ENCODE measurements around the gene TRAM1L1.

- TF ChIP-seq CTCF (conservative IDR thresholded peaks at IDR 0.05 in 1 of 2, IDR thresholded peaks at IDR 0.05 in 1 of 2; ENCODE audit: extremely low read depth in 1 of 2, insufficient read depth in 1 of 2, low read depth in 1 of 2, low read length in 2 of 2), result no peak
- TF ChIP-seq EZH2 (IDR thresholded peaks at IDR 0.05; ENCODE audit: borderline replicate concordance, low read length), result no peak
Measured at GRCh38 chr4:117077760-117078159, 7.6 kb downstream of the TRAM1L1 start.

Data from mammary epithelial cell (primary cell).